Stimulated activated memory B cell treated with anti-CD40 and anti-IgM and Interleukin-4, amounts not matched to agents 10 μg/mL and 1 μg/mL and 100 μg/mL, for 72 hours (primary cell): ENCODE measurements around the gene DNAH10.

ENCODE experiments used
- ATAC-seq: fragments of 150-1000 bp; cut with Tn5 transposase; 2 replicates; pipeline ENCODE4 v1.10.0; 2021
- H3K27ac Mint-ChIP-seq: one replicate; pipeline ENCODE4 v1.8.0; 2022; ENCODE audit warnings: mild to moderate bottlenecking, mixed read lengths
- H3K27me3 Mint-ChIP-seq: one replicate; pipeline ENCODE4 v1.8.0; 2022; ENCODE audit warnings: mixed read lengths
- H3K36me3 Mint-ChIP-seq: one replicate; pipeline ENCODE4 v1.8.0; 2022; ENCODE audit warnings: mixed read lengths
- H3K4me1 Mint-ChIP-seq: one replicate; pipeline ENCODE4 v1.8.0; 2022; ENCODE audit warnings: mixed read lengths
- H3K4me3 Mint-ChIP-seq: one replicate; pipeline ENCODE4 v1.8.0; 2022; ENCODE audit warnings: mild to moderate bottlenecking, moderate library complexity, mixed read lengths
- H3K9me3 Mint-ChIP-seq: one replicate; pipeline ENCODE4 v1.8.0; 2022; ENCODE audit warnings: mixed read lengths

DNAH10 gene

DNA sequence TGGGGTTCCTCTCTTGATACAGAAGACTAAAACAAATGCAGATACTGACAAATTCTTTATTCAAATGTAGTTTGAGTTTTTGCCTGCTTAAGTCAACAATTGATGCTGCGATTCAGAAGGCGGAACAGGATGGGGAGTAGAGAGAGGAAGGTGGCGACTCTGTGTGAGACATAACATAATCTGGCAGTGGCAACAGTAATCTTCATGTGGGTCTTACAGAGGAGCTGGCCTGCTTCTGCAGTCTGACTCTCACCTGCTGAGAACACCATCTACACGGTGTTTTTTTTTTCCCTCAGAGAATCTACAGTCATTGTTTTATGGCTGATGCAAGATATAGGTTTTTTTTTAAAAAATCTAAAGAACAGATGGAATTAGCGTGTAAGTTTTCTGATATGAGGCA, 200.4 kb downstream of the DNAH10 start:
- no peak overlapping the region for H3K4me3 Mint-ChIP-seq
- ATAC-seq = no peak
- H3K4me1 Mint-ChIP-seq = no peaks in the 10 kb centered on the region
- no peaks in the 10 kb centered on the region for H3K36me3 Mint-ChIP-seq
- H3K9me3 Mint-ChIP-seq = no peaks in the 10 kb centered on the region
- H3K27me3 Mint-ChIP-seq = no peaks in the 10 kb centered on the region
- no peak overlapping the region for H3K27ac Mint-ChIP-seq

DNA sequence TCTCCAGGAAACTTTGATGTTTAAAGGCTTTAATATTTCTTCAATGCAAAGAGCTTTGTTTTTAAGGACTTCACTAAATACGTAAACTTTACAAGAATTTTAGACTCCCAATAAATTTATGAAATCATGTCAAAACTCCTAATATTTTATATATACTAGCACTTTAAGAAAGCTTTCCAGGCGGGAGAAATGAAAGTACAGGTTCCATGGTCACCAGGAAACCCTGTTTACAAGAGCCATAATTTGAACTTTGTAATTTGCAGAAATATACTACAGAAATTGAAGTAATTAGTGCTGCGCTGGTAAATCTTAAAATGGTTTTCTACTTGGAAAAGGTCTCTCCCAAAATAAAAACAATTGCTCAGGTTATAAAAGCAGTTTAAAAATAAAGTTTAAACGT, 201.7 kb downstream of the DNAH10 start:
- no peak for ATAC-seq
- no peaks in the 10 kb centered on the region for H3K36me3 Mint-ChIP-seq
- no peaks in the 10 kb centered on the region for H3K27me3 Mint-ChIP-seq
- H3K9me3 Mint-ChIP-seq = no peaks in the 10 kb centered on the region
- no peak overlapping the region for H3K4me3 Mint-ChIP-seq
- no peak overlapping the region for H3K27ac Mint-ChIP-seq
- H3K4me1 Mint-ChIP-seq = no peaks in the 10 kb centered on the region

DNA sequence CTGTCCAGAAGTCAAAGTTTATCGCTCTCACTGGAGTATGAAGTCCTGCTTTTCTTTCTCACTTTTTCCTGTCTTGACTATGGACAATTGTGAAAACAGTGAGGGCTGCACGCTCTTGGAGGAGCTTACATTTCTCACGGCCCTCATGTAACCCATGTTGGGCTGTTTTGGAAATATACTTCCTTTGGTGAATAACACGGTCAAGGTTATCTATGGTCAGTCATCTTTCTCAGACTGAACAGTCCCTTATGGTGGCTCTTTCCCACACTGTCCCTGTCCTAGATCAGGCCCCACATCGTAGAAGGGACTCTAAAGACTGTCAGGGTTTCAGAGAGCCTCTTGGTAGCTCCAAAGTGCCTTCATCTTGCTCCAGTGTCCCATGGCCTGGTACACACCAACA, 203.3 kb downstream of the DNAH10 start:
- ATAC-seq = no peak
- H3K9me3 Mint-ChIP-seq = no peaks in the 10 kb centered on the region
- H3K27ac Mint-ChIP-seq = no peak overlapping the region
- no peaks in the 10 kb centered on the region for H3K27me3 Mint-ChIP-seq
- no peak overlapping the region for H3K4me3 Mint-ChIP-seq
- H3K36me3 Mint-ChIP-seq = no peaks in the 10 kb centered on the region
- H3K4me1 Mint-ChIP-seq = no peaks in the 10 kb centered on the region

DNA sequence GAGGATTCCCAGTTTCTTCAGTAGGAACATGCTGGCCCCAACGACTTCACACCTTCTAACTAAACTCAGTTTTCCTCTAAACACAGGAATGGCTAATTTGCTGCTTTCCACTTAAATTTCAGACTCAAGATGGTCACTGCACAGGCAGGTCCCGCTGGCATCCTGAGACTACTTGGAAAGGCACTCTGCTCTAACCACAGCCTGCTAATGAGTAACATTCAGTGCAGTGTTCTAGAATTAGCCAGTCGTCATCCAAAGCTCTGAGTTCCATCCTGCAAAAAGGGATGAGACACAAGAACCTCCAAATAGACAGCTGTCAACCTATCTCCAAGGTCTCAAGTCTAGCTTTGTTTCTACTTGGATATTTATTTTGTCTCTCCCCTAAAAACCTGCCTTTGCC, 204.5 kb downstream of the DNAH10 start:
- H3K4me3 Mint-ChIP-seq = no peak overlapping the region
- no peak overlapping the region for H3K27ac Mint-ChIP-seq
- no peak for ATAC-seq
- H3K4me1 Mint-ChIP-seq = peaks cover 5% of the 10 kb centered on the region
- H3K36me3 Mint-ChIP-seq = no peaks in the 10 kb centered on the region
- H3K27me3 Mint-ChIP-seq = no peaks in the 10 kb centered on the region
- no peaks in the 10 kb centered on the region for H3K9me3 Mint-ChIP-seq

DNA sequence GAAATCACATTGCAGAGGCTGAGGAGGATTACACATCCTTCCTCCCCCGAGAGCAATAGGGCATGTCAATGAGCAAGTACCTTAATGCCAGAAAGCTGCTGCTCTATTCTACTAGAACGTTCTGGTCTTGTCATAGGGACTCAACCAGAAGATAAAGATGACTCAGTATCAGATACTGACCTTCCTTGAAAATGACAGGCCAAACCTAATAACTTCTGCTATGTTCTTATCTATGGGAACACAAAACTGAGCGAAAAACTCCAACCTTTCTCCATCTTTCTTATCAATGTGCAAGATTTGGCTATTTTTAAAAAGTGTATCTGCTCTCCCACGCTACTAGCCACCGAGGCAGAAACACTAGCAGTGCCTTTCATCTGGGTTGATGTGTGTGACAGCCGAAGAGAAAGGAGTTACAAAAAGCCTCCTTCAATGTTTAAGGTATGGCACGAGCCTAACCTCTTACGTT, 205.1 kb downstream of the DNAH10 start:
- Mint-ChIP-seq H3K27me3 (no peaks in the 10 kb centered on the region), H3K4me1 (peaks cover 7% of the 10 kb centered on the region), H3K9me3 (no peaks in the 10 kb centered on the region), H3K27ac (no peak overlapping the region), H3K4me3 (no peak overlapping the region), H3K36me3 (no peaks in the 10 kb centered on the region)
- ATAC-seq = no peak

DNA sequence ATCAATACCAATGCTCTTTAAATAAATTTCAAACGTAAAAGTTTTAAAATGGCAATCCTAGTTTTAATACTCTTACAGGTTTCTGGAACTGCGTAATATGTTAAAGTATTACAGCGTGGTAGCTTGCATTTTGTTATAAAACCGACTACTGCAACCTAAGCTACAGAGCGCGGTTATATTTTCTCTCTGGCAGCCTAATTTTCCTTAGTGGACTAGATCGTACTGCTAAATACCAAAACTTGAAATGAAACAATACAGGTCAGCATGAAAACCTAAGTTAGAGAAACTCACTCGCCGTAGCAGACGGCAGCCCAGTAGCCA, 209.3 kb downstream of the DNAH10 start:
- Mint-ChIP-seq H3K4me3 (peak overlapping the region; percentile 87), H3K27me3 (no peaks in the 10 kb centered on the region), H3K27ac (peak overlapping the region; percentile 76), H3K9me3 (no peaks in the 10 kb centered on the region), H3K4me1 (peaks cover 26% of the 10 kb centered on the region), H3K36me3 (peaks cover 7% of the 10 kb centered on the region)
- ATAC-seq = no peak

DNA sequence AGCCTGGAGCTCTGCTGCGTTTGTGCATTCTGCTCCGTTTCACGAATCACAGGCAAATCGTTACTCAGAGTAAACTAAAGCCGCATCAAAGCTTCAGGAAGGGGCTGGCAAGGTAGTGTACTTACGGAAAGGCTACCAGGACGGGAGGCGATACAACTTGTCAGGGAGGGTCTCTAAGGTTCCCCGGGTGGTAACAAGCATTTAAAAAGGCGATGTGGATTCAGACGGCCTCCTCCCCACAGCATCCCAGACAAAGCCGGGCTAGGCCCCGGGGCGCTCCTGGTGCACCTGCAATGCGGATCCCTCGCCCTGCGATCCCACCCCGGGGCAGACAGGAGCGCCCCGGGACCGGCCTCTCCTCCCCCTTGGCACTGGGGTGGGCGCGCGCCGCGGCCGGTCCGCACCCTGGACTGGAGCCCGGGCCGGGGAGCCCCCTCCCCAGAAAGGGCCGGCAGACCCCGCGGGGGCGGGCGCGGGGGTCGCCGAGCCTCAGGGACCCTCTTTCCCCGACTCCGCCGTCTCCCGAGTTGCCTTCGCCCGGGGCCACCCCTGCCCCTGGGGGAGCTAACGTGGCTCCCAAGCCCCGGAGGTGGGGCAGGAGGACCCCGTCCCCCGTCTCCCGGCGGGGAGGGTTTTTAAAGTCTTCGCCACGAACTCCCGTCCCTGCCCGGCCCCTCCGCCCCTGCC, 209.8 kb downstream of the DNAH10 start:
- peak; percentile 10 for ATAC-seq
- H3K9me3 Mint-ChIP-seq = no peaks in the 10 kb centered on the region
- H3K36me3 Mint-ChIP-seq = peaks cover 11% of the 10 kb centered on the region
- H3K4me1 Mint-ChIP-seq = peaks cover 27% of the 10 kb centered on the region
- H3K4me3 Mint-ChIP-seq = peak overlapping the region; percentile 87
- peak overlapping the region; percentile 76 for H3K27ac Mint-ChIP-seq
- H3K27me3 Mint-ChIP-seq = no peaks in the 10 kb centered on the region

DNA sequence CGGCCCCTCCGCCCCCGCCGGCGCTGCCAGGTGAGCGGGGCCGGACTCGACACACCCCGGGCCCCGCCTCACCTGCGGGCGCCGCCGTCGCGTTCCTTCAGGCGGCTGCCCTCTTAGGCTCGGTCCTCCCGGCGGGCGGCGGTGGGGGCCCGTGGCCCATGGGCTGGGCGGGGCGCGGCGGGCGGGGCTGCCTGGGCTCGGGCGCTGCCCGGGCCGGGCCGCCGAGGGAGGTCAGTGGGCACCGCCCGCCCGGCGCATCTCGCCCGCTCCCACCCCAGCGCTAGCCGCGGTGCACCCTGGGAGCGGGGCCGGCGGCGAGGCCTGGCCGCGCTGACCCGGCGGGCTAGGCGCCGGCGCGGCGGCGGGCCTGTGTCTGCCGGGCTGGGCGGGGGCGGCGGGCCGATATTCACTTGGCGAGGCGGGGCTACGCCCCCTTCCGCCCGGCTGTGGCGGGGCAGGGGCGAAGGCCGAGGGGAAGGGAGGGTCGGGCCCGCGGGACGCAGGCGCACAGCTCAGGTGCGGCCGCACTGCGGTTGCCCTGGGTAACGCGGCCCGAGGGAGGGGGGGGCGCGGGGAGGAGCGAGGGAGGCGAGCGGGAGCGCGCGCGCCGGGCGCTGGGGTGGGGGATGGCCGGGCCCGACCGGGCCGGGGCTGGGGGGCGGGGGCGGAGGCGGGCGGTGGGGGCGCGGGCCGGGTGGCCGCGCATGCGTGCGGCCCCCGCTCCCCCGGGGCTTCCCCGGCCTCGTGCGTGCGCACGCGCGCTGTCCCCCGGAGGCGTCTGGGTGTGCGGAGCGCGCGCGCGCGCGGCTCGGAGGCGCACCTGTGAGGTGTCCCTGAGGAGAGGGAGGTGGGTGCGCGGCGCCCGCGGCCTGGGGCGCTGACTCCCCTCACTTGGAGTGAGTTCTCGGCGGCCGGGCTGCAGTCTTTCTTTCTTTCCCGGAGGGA, 210.6 kb downstream of the DNAH10 start, which contains the start of the genes CCDC92 and ZNF664:
CCDC92 (minus strand) TSS at position 375 of the 945 bp plus-strand sequence. CDS start 28,526 bp downstream, outside the sequence.
ZNF664 (plus strand) TSS at position 759 of the 945 bp plus-strand sequence. CDS start 38,930 bp downstream, outside the sequence.
- peak within 1 kb of the TSS; percentile 91 for H3K4me3 Mint-ChIP-seq
- no peaks in the 10 kb centered on the region for H3K27me3 Mint-ChIP-seq
- H3K9me3 Mint-ChIP-seq = no peaks in the 10 kb centered on the region
- peak; percentile 92 for ATAC-seq
- peak within 1 kb of the TSS; percentile 76 for H3K27ac Mint-ChIP-seq
- H3K36me3 Mint-ChIP-seq = peaks cover 19% of the 10 kb centered on the region
- peaks cover 27% of the 10 kb centered on the region for H3K4me1 Mint-ChIP-seq

DNA sequence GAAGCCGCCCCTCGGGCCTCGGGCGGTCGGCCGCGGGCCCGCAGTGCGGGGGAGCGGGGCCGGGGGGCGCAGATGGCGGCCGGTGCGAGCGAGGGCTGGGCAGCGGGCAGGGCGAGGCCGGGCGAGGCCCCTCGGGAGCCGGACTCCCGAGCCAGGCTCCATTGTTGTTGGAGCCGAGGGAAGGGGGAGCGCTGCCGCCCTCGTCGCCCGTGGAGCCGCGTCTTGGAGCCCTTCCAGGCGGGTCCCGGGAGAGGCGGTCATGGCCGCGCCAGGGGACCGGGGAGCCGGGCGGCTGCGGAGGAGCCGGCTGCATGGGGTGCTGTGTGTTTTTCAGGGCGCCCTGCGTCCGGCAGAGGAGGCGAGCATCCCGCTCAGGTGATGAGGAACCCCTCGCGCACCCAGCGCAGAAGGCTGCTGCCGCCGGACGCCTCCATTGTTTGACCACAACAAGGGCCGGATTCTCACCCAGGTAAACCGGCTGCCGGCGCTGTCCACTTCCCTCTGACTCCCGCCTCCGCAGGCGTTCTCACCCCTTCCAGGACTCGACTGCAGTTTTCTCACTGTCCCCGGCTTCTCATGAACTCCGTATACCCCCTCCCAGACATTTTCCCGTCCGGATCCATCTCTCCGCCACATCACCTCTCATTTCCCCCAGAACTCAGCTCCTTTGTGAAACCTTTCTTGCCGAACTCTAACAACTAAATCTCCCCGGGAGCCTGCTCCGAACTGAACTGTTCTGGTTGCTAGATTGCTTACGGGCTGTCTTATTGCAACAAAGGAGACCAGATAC, 211.6 kb downstream of the DNAH10 start:
- peaks cover 23% of the 10 kb centered on the region for H3K36me3 Mint-ChIP-seq
- peaks cover 27% of the 10 kb centered on the region for H3K4me1 Mint-ChIP-seq
- no peaks in the 10 kb centered on the region for H3K9me3 Mint-ChIP-seq
- ATAC-seq = peak; percentile 2
- H3K27me3 Mint-ChIP-seq = no peaks in the 10 kb centered on the region
- peak overlapping the region; percentile 68 for H3K27ac Mint-ChIP-seq
- H3K4me3 Mint-ChIP-seq = peak overlapping the region; percentile 91

DNA sequence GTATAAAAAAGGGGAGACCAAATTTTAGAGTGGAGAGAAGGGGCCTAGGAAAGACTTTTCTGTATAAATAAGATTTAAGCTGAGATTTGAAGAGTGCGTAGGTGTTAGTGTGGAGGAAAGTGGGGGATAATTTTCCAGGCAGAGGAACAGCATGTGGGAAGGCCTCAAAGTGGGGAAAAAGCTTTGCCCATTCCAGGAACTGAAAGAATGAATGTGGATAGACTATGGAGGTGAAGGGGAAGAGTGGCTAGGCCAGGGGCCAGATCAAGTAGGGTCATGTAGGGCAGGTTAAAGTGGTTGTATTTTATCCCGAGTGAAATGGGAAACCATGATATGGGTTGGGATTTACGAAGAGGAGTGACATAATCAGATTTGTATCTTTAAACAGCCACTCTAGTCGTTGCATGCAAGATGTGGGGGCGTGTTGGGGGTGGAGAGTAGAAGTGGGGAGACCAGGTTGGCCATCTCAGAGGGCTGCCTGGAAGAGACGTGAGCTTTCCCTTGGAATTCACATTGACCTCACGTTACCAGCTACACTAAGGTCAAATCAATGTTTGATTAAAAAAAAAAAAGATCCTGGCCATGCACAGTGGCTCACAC, 214.2 kb downstream of the DNAH10 start:
- H3K4me1 Mint-ChIP-seq = peaks cover 32% of the 10 kb centered on the region
- no peaks in the 10 kb centered on the region for H3K9me3 Mint-ChIP-seq
- no peak for ATAC-seq
- peaks cover 29% of the 10 kb centered on the region for H3K36me3 Mint-ChIP-seq
- no peaks in the 10 kb centered on the region for H3K27me3 Mint-ChIP-seq
- H3K4me3 Mint-ChIP-seq = no peak overlapping the region
- H3K27ac Mint-ChIP-seq = no peak overlapping the region

DNA sequence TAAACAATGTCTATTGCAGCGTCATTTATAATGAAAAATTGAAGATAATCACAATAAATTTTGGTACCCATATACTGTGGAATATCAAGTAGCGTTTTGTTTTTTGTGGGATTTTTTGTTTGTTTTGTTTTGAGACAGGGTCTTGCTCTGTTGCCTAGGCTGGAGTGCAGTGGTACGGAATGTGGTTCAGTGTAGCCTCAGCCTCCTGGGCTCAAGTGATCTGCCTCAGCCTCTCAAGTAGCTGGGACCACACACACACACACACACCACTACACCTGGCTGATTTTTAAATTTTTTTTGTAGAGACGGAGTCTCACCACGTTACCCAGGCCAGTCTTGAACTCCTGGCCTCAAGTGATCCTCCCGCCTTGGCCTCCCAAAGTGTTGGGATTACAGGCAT, 217.5 kb downstream of the DNAH10 start:
- H3K36me3 Mint-ChIP-seq = peaks cover 40% of the 10 kb centered on the region
- no peak overlapping the region for H3K27ac Mint-ChIP-seq
- no peaks in the 10 kb centered on the region for H3K9me3 Mint-ChIP-seq
- no peaks in the 10 kb centered on the region for H3K27me3 Mint-ChIP-seq
- H3K4me1 Mint-ChIP-seq = peaks cover 33% of the 10 kb centered on the region
- no peak for ATAC-seq
- no peak overlapping the region for H3K4me3 Mint-ChIP-seq

DNA sequence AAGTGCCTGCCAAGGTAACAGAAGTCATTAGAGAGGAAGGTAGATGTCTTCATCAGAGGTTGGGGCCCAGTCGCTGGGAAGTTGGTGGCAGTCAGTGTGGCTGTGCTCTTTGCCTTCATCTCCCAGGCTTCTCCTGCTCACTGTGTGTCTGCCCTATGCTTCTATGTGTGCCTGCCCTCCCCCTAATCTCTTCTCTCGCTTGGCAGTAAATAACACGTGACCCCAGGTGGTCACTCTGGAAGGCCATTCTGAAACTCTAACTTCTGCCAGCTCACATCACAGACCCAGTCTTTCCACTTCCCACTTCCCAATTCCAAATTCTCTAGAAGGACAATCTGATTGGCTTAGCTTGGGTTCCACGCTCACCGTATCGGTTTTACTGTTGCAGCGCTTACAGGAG, 220.2 kb downstream of the DNAH10 start:
- peaks cover 41% of the 10 kb centered on the region for H3K4me1 Mint-ChIP-seq
- H3K36me3 Mint-ChIP-seq = peaks cover 30% of the 10 kb centered on the region
- no peaks in the 10 kb centered on the region for H3K9me3 Mint-ChIP-seq
- ATAC-seq = no peak
- H3K27me3 Mint-ChIP-seq = no peaks in the 10 kb centered on the region
- H3K4me3 Mint-ChIP-seq = no peak overlapping the region
- H3K27ac Mint-ChIP-seq = no peak overlapping the region

DNA sequence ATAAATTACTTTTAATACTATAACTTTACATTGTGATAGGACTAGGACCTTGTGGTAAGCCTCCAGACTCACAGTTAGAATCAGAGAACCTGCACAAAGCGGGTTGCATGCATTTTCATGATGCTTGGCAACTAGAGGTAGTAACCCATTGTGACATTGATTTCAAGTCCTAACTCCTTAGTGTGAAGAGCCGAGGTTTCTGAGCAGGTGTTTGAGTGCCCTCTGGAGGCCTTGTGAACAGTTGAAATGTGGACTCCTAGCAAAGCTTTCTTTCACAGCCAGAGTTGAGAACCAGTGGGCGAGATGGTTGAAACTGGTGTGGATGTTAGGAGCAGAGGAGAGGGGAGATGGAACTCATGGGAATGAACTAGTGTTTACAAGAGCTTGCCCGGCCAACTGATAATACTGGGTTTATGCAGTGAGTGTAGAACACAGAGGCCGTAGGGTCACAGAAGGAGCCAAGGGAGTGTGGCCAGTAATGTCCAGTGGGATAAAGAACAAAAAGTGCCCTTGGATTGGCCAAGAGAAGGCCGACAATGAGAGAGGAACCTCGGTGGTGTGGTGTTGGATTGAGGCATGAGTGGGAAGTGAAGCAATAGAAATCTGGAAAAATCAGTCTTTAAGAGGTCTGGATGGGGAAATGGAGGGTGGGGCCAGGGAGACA, 221.9 kb downstream of the DNAH10 start:
- Mint-ChIP-seq H3K4me1 (peaks cover 49% of the 10 kb centered on the region), H3K27ac (peak overlapping the region; percentile 3), H3K9me3 (no peaks in the 10 kb centered on the region), H3K27me3 (no peaks in the 10 kb centered on the region), H3K36me3 (peaks cover 35% of the 10 kb centered on the region), H3K4me3 (no peak overlapping the region)
- ATAC-seq = peak; percentile 63

DNA sequence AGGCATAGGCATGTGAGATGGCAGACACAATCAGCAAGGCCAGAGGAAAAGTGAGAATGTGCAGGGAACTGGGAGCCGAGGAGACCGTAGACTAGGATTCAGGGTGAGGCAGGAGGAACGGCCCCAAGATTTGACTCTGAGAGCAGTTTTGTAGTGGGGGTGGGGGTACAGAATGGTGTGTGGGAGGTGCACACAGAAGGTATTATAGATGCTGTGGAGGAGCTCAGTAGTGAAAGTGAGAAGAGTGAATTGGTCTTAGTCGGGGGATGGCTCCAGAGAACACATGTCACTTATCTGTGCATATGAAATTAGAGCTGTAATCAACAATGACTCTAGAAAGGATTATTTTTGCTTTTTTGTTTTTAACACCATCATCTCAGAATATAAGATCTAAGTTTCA, 222.8 kb downstream of the DNAH10 start:
- Mint-ChIP-seq H3K4me3 (no peak overlapping the region), H3K36me3 (peaks cover 45% of the 10 kb centered on the region), H3K4me1 (peaks cover 49% of the 10 kb centered on the region), H3K27me3 (no peaks in the 10 kb centered on the region), H3K27ac (no peak overlapping the region), H3K9me3 (no peaks in the 10 kb centered on the region)
- no peak for ATAC-seq
